ENCODE results near the gene ROBO2.

DNA sequence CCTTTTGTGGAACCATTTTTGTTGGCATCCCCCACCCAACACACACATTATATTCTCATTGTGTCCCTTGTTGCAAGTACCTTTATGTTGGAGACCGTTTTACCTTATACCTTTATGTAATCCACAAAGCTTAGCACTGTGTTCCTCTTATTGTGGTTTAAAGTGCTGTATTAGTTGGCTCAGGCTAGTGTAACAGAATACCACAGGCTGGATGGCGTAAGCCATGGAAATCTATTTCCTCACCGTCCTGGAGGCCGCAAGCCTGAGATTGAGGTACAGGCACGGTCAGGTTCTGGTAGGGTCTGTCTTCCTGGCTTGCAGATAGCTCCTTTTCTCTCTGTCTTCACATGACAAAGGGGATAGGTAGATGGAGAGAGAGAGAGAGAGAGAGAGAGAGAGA is 302.8 kb downstream of the ROBO2 start:
- no peak for TF ChIP-seq CTCF (IDR thresholded peaks at IDR 0.05)
- no peak for TF ChIP-seq POLR2AphosphoS5 (IDR thresholded peaks at IDR 0.05; ENCODE audit: insufficient read depth in 1 of 2, low read depth in 1 of 2)

Measured in vagina (tissue), 2 donors.